ENCODE results near the gene CUZD1. TPM values are rescaled to one million over a fixed set of nuclear protein-coding genes. Genes with fewer than 3 reads are reported as not detected.

Gene CUZD1
- total and polyA plus RNA-seq, 2 experiments from 2014 or later = 3.1 to 4.1 TPM

- TF ChIP-seq NANOG (IDR thresholded peaks at IDR 0.05; ENCODE audit: borderline replicate concordance) = no peak
- TF ChIP-seq EZH2phosphoT487 (IDR thresholded peaks at IDR 0.05; ENCODE audit: unreplicated experiment) = no peak
- TF ChIP-seq, protein P1, sequence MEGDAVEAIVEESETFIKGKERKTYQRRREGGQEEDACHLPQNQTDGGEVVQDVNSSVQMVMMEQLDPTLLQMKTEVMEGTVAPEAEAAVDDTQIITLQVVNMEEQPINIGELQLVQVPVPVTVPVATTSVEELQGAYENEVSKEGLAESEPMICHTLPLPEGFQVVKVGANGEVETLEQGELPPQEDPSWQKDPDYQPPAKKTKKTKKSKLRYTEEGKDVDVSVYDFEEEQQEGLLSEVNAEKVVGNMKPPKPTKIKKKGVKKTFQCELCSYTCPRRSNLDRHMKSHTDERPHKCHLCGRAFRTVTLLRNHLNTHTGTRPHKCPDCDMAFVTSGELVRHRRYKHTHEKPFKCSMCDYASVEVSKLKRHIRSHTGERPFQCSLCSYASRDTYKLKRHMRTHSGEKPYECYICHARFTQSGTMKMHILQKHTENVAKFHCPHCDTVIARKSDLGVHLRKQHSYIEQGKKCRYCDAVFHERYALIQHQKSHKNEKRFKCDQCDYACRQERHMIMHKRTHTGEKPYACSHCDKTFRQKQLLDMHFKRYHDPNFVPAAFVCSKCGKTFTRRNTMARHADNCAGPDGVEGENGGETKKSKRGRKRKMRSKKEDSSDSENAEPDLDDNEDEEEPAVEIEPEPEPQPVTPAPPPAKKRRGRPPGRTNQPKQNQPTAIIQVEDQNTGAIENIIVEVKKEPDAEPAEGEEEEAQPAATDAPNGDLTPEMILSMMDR (conservative IDR thresholded peaks at IDR 0.05; ENCODE audit: low read depth in 2 of 2) = no peak
- no peak for TF ChIP-seq POLR2AphosphoS5 (IDR thresholded peaks at IDR 0.05; ENCODE audit: low read depth)
- TF ChIP-seq STAT1 (IDR thresholded peaks at IDR 0.05; ENCODE audit: unreplicated experiment) = no peak
- TF ChIP-seq EZH2 (IDR thresholded peaks at IDR 0.05; ENCODE audit: low read depth, unreplicated experiment) = no peak
- TF ChIP-seq, protein P2, sequence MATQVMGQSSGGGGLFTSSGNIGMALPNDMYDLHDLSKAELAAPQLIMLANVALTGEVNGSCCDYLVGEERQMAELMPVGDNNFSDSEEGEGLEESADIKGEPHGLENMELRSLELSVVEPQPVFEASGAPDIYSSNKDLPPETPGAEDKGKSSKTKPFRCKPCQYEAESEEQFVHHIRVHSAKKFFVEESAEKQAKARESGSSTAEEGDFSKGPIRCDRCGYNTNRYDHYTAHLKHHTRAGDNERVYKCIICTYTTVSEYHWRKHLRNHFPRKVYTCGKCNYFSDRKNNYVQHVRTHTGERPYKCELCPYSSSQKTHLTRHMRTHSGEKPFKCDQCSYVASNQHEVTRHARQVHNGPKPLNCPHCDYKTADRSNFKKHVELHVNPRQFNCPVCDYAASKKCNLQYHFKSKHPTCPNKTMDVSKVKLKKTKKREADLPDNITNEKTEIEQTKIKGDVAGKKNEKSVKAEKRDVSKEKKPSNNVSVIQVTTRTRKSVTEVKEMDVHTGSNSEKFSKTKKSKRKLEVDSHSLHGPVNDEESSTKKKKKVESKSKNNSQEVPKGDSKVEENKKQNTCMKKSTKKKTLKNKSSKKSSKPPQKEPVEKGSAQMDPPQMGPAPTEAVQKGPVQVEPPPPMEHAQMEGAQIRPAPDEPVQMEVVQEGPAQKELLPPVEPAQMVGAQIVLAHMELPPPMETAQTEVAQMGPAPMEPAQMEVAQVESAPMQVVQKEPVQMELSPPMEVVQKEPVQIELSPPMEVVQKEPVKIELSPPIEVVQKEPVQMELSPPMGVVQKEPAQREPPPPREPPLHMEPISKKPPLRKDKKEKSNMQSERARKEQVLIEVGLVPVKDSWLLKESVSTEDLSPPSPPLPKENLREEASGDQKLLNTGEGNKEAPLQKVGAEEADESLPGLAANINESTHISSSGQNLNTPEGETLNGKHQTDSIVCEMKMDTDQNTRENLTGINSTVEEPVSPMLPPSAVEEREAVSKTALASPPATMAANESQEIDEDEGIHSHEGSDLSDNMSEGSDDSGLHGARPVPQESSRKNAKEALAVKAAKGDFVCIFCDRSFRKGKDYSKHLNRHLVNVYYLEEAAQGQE (IDR thresholded peaks at IDR 0.05; ENCODE audit: unreplicated experiment) = no peak
These were observed 8.1 kb upstream of the CUZD1 start (continued) for GRCh38 chr10:122853665-122854313.

- no peaks in the 10 kb centered on the region; the same call in 1 of the 2 replicates for H3K4me1 ChIP-seq (ENCODE audit: insufficient read depth)
- no peak for DNase-seq (ENCODE audit: low spot score)
- H3K27me3 ChIP-seq (ENCODE audit: insufficient read depth) = no peaks in the 10 kb centered on the region
- no peaks in the 10 kb centered on the region; the same call in 1 of the 2 replicates for H3K36me3 ChIP-seq (ENCODE audit: insufficient read depth)
- Mint-ChIP-seq H3K9me3 (no peaks in the 10 kb centered on the region), H3K36me3 (ENCODE audit: low read depth) (peaks cover 14% of the 10 kb centered on the region; the same call in 2 of the 3 replicates), H3K4me1 (peaks cover 46% of the 10 kb centered on the region), H3K27me3 (ENCODE audit: insufficient read depth, low read depth, poor library complexity) (peaks cover 3% of the 10 kb centered on the region), H3K27ac (no peak overlapping the region), H3K4me3 (no peak overlapping the region)
- no peaks in the 10 kb centered on the region for H3K9me2 ChIP-seq (ENCODE audit: insufficient read depth)
- H3F3A ChIP-seq (replicated peaks; ENCODE audit: low read depth) = no peaks in the 10 kb centered on the region
- no peak for ATAC-seq
- H2AFZ ChIP-seq = no peak overlapping the region
- peaks cover 7% of the 10 kb centered on the region; the same call in 1 of the 2 replicates for H4K20me1 ChIP-seq (replicated peaks; ENCODE audit: insufficient read depth)
- H3K4me2 ChIP-seq = no peak overlapping the region
- H3K4me3 ChIP-seq = no peak overlapping the region
- no peak for TF ChIP-seq EZH2phosphoT487 (IDR thresholded peaks at IDR 0.05; ENCODE audit: unreplicated experiment)
- no peak for TF ChIP-seq NANOG (IDR thresholded peaks at IDR 0.05; ENCODE audit: borderline replicate concordance)
- TF ChIP-seq, protein P2 (IDR thresholded peaks at IDR 0.05; ENCODE audit: unreplicated experiment) = no peak
- TF ChIP-seq, protein P1 (conservative IDR thresholded peaks at IDR 0.05; ENCODE audit: low read depth in 2 of 2) = no peak
- no peak for TF ChIP-seq POLR2AphosphoS5 (IDR thresholded peaks at IDR 0.05; ENCODE audit: low read depth)
- TF ChIP-seq ZNF114 (CRISPR knock-in tag; IDR thresholded peaks at IDR 0.05) = no peak
- no peak overlapping the region for H3K27ac ChIP-seq (ENCODE audit: low read depth)
- H3K79me2 ChIP-seq (replicated peaks; ENCODE audit: insufficient read depth) = peaks cover 9% of the 10 kb centered on the region; the same call in 1 of the 2 replicates
These were observed 6.6 kb upstream of the CUZD1 start for GRCh38 chr10:122852261-122852660.
